Amniotic stem cell (primary cell): Measurements from ENCODE around the gene MARS1.

Source experiments
- DNase-seq: peaks from one replicate; lab custom pipeline; 2025; lab: John Stamatoyannopoulos, UW

Gene MARS1

GRCh38 chr12:57551637-57552305, 63.9 kb downstream of the MARS1 start:
- no peak for DNase-seq

DNA sequence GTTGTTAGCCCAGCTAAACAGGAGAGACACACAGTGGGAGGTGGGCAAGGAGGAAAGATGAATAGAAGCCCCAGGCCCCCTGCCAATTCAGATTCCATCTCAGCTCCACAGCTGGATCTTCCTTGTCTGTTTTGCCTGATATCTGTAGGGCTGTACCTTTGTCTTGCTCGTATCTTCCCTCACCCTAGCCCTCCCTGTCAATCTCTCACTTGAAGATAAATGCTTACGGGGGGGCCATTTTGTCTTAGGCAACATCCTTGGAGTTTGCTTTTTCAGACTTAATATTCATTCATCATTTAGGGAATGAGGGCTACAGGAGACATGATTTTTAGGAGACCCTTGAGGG, 64.4 kb downstream of the MARS1 start:
- no peak for DNase-seq

GRCh38 chr12:57552835-57553313, 65.0 kb downstream of the MARS1 start:
- no peak for DNase-seq

DNA sequence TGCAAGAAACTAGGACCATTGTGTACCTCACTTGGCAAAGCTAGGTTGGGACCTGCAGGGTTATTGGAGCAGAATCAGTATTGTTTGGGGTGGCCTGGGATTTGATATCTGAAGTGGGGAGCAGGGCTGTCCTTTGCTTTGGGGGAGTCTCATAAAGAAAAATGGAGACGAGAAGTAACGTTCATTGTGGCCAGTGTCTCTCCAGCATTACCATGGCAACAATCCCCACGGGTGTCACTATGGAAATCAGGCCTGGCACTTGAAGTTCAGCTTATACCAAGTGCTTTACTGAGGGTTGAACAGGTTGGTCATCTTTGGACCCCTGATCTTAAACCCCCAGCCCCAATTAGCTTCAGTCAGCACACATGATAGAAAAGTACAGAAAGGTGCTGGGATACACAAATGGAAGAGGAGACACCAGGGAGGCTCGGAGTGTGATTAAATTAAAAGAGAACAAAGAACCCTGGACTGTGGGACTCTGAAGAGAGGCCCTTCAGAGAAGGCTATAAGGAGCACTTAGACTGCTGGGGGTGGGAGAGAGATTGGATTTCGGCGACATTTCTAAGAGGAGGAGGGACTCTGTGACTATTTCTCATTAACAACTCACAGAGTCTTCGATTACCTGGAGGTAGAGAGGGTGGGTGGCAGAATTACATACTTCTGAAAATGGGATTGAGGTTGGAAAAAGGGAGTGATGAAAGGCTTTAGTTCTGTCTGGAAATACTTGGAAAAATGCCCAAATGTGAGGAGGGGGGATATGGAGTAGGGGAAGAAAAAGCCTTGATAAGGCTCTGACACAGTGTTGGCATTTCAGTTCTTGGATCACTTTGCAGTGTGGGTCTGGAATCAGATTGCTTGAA, 65.7 kb downstream of the MARS1 start:
- no peak for DNase-seq

GRCh38 chr12:57554453-57554852, 66.6 kb downstream of the MARS1 start:
- no peak for DNase-seq

DNA sequence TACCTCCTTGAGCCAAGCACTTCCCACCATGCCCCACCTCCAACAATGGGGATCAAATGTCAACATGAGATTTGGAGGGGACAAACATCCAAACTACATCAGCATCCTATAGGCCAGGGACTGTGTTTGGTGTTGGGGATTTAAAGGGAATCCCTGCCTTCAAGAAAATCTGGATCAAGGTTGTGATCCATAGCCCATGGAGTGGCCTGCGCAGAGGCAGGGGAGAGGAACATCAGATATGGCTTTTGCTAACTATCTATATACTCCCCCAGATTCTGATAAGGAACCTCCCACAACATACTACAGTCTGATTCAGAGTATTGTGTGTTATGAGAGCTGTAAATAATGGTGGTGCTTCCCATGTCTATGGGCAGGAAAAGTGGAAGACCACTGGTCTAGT, 67.0 kb downstream of the MARS1 start:
- DNase-seq = no peak

DNA sequence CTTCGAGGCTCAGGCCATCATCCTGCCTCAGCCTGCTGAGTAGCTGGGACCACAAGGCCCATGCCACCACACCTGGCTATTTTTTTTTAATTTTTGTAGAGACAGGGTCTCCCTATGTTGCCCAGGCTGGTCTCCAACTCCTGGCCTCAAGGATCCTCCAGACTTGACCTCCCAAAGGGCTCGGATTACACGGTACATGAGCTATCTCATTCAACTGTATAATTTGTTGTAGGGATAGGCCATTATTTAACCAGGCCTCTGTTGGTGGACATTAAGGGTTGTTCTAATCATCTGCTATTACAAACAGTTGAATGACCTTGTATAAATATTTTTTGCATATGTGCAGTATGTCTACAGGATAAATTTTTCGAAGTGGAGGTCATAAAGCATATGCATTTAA, 71.0 kb downstream of the MARS1 start:
- no peak for DNase-seq

DNA sequence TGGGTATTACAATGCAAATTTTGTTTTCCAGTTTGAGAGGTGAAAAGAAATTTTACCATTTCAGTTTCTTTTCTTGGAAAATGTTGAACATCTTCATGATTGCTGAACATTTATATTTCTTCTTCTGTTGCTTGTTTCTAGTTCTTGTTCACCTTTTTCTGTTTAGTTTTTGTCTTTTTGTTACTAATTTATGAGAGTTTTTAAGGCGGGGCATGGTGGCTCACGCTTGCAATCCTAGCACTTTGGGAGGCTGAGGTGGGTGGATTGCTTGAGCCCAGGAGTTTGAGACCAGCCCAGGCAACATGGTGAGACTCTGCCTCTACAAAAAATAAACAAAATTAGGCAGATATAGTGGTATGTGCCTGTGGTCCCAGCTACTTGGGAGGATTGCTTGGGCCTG, 72.6 kb downstream of the MARS1 start:
- DNase-seq = no peak

DNA sequence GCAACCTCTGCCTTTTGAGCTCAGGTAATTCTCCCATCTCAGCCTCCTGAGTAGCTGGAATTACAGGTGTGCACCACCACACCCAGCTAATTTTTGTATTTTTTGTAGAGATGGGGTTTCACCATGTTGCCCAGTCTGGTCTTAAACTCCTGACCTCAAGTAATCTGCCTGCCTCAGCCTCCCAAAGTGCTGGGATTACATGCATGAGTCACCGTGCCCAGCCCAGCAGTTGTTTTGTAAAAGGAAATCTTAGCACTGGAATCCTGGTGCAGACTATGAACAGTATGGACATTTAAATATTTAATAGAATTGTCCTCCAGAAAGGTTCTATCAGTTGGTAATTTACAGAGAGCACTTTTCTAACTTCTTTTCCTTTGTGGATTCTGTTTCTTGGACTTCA, 73.2 kb downstream of the MARS1 start:
- DNase-seq = peak; percentile 13

DNA sequence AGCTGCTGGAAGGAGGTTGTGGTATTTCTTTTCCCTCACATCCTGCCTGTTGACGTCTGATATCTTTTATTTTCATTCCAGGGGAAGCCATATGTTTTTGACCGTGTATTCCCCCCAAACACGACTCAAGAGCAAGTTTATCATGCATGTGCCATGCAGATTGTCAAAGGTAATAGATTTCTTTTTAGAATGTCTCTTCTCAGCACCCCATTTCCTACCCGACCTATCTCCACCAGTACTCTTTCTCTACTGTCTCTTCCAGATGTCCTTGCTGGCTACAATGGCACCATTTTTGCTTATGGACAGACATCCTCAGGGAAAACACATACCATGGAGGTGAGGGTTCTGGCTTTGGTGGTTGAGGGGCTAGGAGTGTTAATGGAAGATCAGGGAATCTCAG, 75.5 kb downstream of the MARS1 start:
- no peak for DNase-seq

GRCh38 chr12:57564178-57564740, 76.4 kb downstream of the MARS1 start:
- DNase-seq = no peak
